ENCODE results near the gene ACTA2. TPM values are rescaled to one million over a fixed set of nuclear protein-coding genes. Genes with fewer than 3 reads are reported as not detected.

Gene ACTA2
- total RNA-seq, 1 experiment from 2014 or later, result 2.4 TPM

- Histone ChIP-seq H3K79me2 (ENCODE audit: insufficient read depth, low read length) (no peaks in the 10 kb centered on the region), H2AFZ (ENCODE audit: low read length) (no peak overlapping the region), H2AK5ac (ENCODE audit: insufficient read length, low read length) (no peak overlapping the region), H3T11ph (ENCODE audit: low read length) (no peak overlapping the region), H3K9me3 (ENCODE audit: control insufficient read depth, low read depth, low read length) (no peaks in the 10 kb centered on the region), H4K91ac (ENCODE audit: insufficient read length, low read depth, low read length) (no peak overlapping the region), H3K27me3 (ENCODE audit: insufficient read depth, low read length) (no peaks in the 10 kb centered on the region), H4K8ac (replicated peaks; ENCODE audit: insufficient read length, low read depth, low read length) (no peak overlapping the region), H3K4ac (ENCODE audit: low read depth, low read length) (no peak overlapping the region), H2BK5ac (ENCODE audit: insufficient read length, low read length) (no peak overlapping the region), H3K27ac (ENCODE audit: insufficient read length, low read depth, low read length) (no peak overlapping the region), H2BK12ac (ENCODE audit: insufficient read length, low read depth, low read length) (no peak overlapping the region), H3K18ac (ENCODE audit: insufficient read length, low read depth, low read length) (no peak overlapping the region), H2BK20ac (ENCODE audit: low read depth, low read length, poor library complexity, severe bottlenecking) (no peak overlapping the region), H3K9ac (ENCODE audit: extremely low read depth, insufficient read length, low read length) (no peak overlapping the region), H3K4me1 (ENCODE audit: insufficient read depth, low read length) (peaks cover 3% of the 10 kb centered on the region; the same call in 1 of the 2 replicates), H3K79me1 (ENCODE audit: insufficient read depth, low read depth, low read length, poor library complexity, severe bottlenecking) (no peaks in the 10 kb centered on the region), H3K23me2 (ENCODE audit: insufficient read length, low read depth, low read length, poor library complexity, severe bottlenecking) (no peaks in the 10 kb centered on the region), H3K14ac (ENCODE audit: insufficient read depth, low read length) (no peak overlapping the region), H2BK120ac (ENCODE audit: low read depth, low read length, poor library complexity, severe bottlenecking) (no peak overlapping the region), H2BK15ac (ENCODE audit: low read depth, low read length) (no peak overlapping the region), H4K20me1 (ENCODE audit: control insufficient read depth, insufficient read depth, insufficient read length) (no peaks in the 10 kb centered on the region), H4K5ac (ENCODE audit: insufficient read length, low read depth, low read length) (no peak overlapping the region), H3K56ac (ENCODE audit: insufficient read length, low read depth, low read length) (no peak overlapping the region), H3K23ac (ENCODE audit: insufficient read length, low read depth, low read length) (no peak overlapping the region), H3K4me2 (ENCODE audit: insufficient read depth, insufficient read length, low read length) (no peak overlapping the region)
- H3K36me3 Mint-ChIP-seq (ENCODE audit: insufficient read depth in 1 of 3, low read depth in 3 of 3), result no peaks in the 10 kb centered on the region
- DNase-seq, result peak; percentile 34
- peak overlapping the region in 2 of 3 experiments; percentile 21 to 44; a peak in 2 of 7 replicates for H3K27ac Mint-ChIP-seq
- no peaks in the 10 kb centered on the region for H3K9me3 Mint-ChIP-seq
- TF ChIP-seq CTCF (conservative IDR thresholded peaks at IDR 0.05), result no peak
- H3K27me3 Mint-ChIP-seq (ENCODE audit: low read depth), result no peaks in the 10 kb centered on the region
- peaks cover 16 to 17% of the 10 kb centered on the region in 2 experiments for H3K4me1 Mint-ChIP-seq
- H3K4me3 Mint-ChIP-seq, result peak overlapping the region in 1 of 2 experiments; percentile 21; a peak in 1 of 5 replicates
- WGBS (ENCODE audit: extremely low coverage, insufficient read length, low lambda C conversion rate), result no CpG with 5 or more reads among the region's 2 CpGs
These were observed 60.2 kb downstream of the ACTA2 start for GRCh38 chr10:88892222-88892967.
